AG09319 (cell line): ENCODE results near the gene HIF1A.

Experiments
- DNase-seq: peaks from one replicate; pipeline ENCODE4 v3.0.0-alpha.2; 2010; ENCODE audit warnings: low read depth; ENCODE audit errors: extremely low read depth
- CTCF ChIP-seq: IDR thresholded peaks from 2 replicates; pipeline ENCODE4 v1.5.1; 2011; ENCODE audit warnings: low read depth, mild to moderate bottlenecking, inconsistent platforms, low read length, moderate library complexity

The HIF1A gene

GRCh38 chr14:61710853-61711817 lies 15.8 kb downstream of the HIF1A start:
- no peak for DNase-seq

DNA sequence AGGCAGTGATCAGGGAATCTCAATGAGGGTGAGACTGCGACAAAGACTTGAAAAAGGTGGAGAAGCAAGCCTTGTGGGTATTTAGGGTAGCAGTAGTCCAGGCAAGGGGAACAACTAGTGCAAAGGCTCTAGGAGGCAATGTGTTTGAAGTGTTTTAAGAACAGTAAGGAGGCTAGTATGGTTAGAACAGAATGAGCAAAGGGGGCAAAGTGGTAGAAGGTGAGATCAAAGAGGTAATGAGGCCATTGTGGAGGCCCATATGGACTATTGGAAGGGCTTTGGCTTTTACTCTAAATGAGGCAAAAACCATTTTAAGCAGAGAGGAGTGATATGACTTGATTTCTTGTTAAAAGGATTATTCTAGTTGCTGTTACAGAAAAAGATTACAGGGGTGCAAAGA lies 16.8 kb downstream of the HIF1A start:
- no peak for DNase-seq
- TF ChIP-seq CTCF, result no peak

More at GRCh38 chr14:61710853-61711817, 15.8 kb downstream of the HIF1A start:
- no peak for TF ChIP-seq CTCF

DNA sequence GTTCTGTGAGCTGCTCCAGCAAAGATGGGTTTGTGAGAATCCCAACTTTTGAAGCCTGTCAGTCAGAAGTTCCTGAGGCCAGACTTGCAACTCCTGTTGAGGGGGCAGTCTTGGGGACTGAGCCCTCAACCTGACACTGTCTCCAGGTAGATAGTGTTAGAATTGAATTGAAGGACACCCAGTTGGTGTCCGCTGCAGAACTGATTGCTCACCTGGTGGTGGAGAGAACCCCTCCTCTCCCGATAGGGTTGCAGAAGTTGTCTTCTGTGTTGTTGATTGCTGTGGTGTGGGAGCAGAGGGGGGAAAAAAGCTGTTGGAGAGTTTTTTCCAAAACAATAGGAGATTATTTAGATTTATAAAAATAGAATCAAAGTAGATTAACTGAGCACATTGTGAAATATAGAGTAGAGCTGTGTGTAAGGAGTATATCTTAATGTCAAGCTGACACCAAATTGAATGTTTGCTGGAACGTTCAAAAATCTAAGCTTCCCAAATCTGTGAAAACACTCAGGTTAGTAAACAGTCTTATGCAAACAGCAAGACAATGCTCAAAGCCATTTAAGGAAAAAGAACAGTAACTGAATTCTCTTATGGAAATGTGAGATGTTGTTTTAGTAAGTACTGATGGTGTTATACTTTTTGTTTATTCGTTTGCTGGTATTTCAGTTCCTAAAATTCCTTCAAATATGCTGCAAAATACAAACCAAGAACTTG lies 18.6 kb downstream of the HIF1A start:
- DNase-seq, result no peak
- TF ChIP-seq CTCF, result no peak

- no peak for DNase-seq
These were observed 21.6 kb downstream of the HIF1A start for GRCh38 chr14:61716956-61717355.

GRCh38 chr14:61718039-61718438 lies 22.7 kb downstream of the HIF1A start:
- DNase-seq, result no peak
- TF ChIP-seq CTCF, result no peak

More at GRCh38 chr14:61716956-61717355, 21.6 kb downstream of the HIF1A start:
- TF ChIP-seq CTCF, result no peak

- DNase-seq, result no peak
- TF ChIP-seq CTCF, result no peak
These were observed 24.3 kb downstream of the HIF1A start for GRCh38 chr14:61719344-61720293.
